ENCODE measurements around the gene SEC14L2. TPM values are rescaled to one million over a fixed set of nuclear protein-coding genes. Genes with fewer than 3 reads are reported as not detected.

SEC14L2 gene
- total RNA-seq, 1 experiment from 2014 or later = 8.2 TPM

GRCh38 chr22:30457981-30458380 is 61.2 kb downstream of the SEC14L2 start:
- Mint-ChIP-seq H3K36me3 (ENCODE audit: insufficient read depth in 1 of 3, low read depth in 3 of 3) (no peaks in the 10 kb centered on the region), H3K9me3 (no peaks in the 10 kb centered on the region), H3K27me3 (ENCODE audit: low read depth) (peaks cover 10% of the 10 kb centered on the region), H3K4me1 (peaks cover 3 to 9% of the 10 kb centered on the region in 2 experiments; a peak in 3 of 4 replicates), H3K4me3 (no peak overlapping the region), H3K27ac (no peak overlapping the region)
- Histone ChIP-seq H4K5ac (ENCODE audit: insufficient read length, low read depth, low read length) (no peak overlapping the region), H3K79me1 (ENCODE audit: insufficient read depth, low read depth, low read length, poor library complexity, severe bottlenecking) (no peaks in the 10 kb centered on the region), H2BK120ac (ENCODE audit: low read depth, low read length, poor library complexity, severe bottlenecking) (no peak overlapping the region), H2BK15ac (ENCODE audit: low read depth, low read length) (no peak overlapping the region), H3K4me1 (ENCODE audit: insufficient read depth, low read length) (no peaks in the 10 kb centered on the region), H3K4me2 (ENCODE audit: insufficient read depth, insufficient read length, low read length) (no peak overlapping the region), H3K23ac (ENCODE audit: insufficient read length, low read depth, low read length) (no peak overlapping the region), H2BK5ac (ENCODE audit: insufficient read length, low read length) (no peak overlapping the region), H3K14ac (ENCODE audit: insufficient read depth, low read length) (no peak overlapping the region), H4K91ac (ENCODE audit: insufficient read length, low read depth, low read length) (no peak overlapping the region), H2BK20ac (ENCODE audit: low read depth, low read length, poor library complexity, severe bottlenecking) (no peak overlapping the region), H3K18ac (ENCODE audit: insufficient read length, low read depth, low read length) (no peak overlapping the region), H3K9ac (ENCODE audit: extremely low read depth, insufficient read length, low read length) (no peak overlapping the region), H2AFZ (ENCODE audit: low read length) (no peak overlapping the region), H3K23me2 (ENCODE audit: insufficient read length, low read depth, low read length, poor library complexity, severe bottlenecking) (no peaks in the 10 kb centered on the region), H3K56ac (ENCODE audit: insufficient read length, low read depth, low read length) (no peak overlapping the region), H3K27me3 (ENCODE audit: insufficient read depth, low read length) (no peaks in the 10 kb centered on the region), H3K79me2 (ENCODE audit: insufficient read depth, low read length) (no peaks in the 10 kb centered on the region), H3T11ph (ENCODE audit: low read length) (no peak overlapping the region), H2BK12ac (ENCODE audit: insufficient read length, low read depth, low read length) (no peak overlapping the region), H2AK5ac (ENCODE audit: insufficient read length, low read length) (no peak overlapping the region), H3K27ac (ENCODE audit: insufficient read length, low read depth, low read length) (no peak overlapping the region), H4K8ac (replicated peaks; ENCODE audit: insufficient read length, low read depth, low read length) (no peak overlapping the region), H3K4ac (ENCODE audit: low read depth, low read length) (no peak overlapping the region), H3K9me3 (ENCODE audit: control insufficient read depth, low read depth, low read length) (no peaks in the 10 kb centered on the region), H4K20me1 (ENCODE audit: control insufficient read depth, insufficient read depth, insufficient read length) (no peaks in the 10 kb centered on the region)
- TF ChIP-seq, protein P1, sequence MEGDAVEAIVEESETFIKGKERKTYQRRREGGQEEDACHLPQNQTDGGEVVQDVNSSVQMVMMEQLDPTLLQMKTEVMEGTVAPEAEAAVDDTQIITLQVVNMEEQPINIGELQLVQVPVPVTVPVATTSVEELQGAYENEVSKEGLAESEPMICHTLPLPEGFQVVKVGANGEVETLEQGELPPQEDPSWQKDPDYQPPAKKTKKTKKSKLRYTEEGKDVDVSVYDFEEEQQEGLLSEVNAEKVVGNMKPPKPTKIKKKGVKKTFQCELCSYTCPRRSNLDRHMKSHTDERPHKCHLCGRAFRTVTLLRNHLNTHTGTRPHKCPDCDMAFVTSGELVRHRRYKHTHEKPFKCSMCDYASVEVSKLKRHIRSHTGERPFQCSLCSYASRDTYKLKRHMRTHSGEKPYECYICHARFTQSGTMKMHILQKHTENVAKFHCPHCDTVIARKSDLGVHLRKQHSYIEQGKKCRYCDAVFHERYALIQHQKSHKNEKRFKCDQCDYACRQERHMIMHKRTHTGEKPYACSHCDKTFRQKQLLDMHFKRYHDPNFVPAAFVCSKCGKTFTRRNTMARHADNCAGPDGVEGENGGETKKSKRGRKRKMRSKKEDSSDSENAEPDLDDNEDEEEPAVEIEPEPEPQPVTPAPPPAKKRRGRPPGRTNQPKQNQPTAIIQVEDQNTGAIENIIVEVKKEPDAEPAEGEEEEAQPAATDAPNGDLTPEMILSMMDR (conservative IDR thresholded peaks at IDR 0.05) = no peak
- WGBS (ENCODE audit: extremely low coverage, insufficient read length, low lambda C conversion rate) = no CpG with 5 or more reads among the region's 8 CpGs
- DNase-seq = no peak
